ENCODE results near the gene FFAR3.
A peak's percentile ranks its signal among the peaks of the same experiment; 100 is the strongest.
"Not testable (repeated sequence)": the region's sequence is repeated elsewhere in the genome, so short reads cannot be mapped to it uniquely, and the experiment has no call there.

The FFAR3 gene

DNA sequence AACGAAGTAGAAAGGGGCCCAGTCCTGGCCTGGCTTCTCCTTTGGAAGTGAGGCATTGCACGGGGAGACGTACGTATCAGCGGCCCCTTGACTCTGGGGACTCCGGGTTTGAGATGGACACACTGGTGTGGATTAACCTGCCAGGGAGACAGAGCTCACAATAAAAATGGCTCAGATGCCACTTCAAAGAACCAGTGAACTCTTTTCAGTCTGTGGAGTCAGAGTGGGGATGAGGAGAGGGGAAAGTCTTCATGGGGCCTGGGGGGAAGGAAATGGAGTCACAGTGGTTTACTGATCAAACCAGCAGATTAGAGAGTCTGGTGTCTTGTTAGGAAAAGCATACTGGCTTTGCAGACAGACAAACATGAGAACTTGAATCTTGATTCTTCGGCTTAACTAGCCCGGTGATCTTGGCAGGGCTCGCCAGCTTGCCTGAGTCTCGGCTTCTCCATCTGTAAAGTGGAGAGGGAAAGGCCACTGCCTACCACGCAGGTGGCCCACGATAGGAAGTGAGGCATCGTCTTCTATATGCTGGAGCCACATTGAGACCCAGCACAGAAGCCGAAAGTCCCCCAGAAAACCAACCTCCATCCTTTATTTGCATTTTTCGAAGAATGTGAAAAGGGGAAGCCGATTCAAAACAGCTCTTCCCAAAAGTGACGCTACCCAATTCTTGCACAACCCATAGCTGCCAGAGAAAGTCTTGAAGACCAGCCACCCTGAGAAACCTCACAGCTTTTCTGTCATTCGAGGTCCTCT, 10.9 kb upstream of the FFAR3 start, which contains the start of gene FFAR1:
Gene FFAR1, plus strand, starts transcription at position 732 of the 759 bp plus-strand sequence. CDS start 3,650 bp downstream, outside the sequence.
- intact Hi-C loops (cut with DNase I), result loop anchor here (10.0 kb wide), 1 partner anchor 117 kb away; no protein-coding TSS in a partner anchor
- DNase-seq, result peak in 14 of 42 donors; percentile 10 to 44 (median 28)

DNA sequence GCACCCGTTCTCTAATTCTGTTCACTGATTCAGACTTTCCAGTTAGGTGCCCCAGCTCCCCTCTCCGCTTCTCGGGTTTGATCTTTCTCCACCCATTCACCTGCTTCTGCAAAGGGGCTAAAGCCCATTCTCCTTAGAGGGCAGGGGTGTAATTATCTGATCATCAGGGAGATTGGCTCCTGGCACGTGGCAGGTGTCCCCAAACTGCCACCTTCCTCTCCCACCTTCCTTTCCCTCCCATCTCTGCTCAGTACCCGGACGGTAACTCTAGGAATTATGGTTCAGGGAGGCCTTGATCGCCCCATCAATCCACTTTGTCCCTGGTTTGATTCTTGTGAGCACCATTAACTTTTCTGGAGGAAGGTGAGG, 10.3 kb upstream of the FFAR3 start:
- intact Hi-C loops (cut with DNase I), result loop anchor here (10.0 kb wide), 1 partner anchor 117 kb away; no protein-coding TSS in a partner anchor
- DNase-seq, result peak in 1 of 42 donors; percentile 21

DNA sequence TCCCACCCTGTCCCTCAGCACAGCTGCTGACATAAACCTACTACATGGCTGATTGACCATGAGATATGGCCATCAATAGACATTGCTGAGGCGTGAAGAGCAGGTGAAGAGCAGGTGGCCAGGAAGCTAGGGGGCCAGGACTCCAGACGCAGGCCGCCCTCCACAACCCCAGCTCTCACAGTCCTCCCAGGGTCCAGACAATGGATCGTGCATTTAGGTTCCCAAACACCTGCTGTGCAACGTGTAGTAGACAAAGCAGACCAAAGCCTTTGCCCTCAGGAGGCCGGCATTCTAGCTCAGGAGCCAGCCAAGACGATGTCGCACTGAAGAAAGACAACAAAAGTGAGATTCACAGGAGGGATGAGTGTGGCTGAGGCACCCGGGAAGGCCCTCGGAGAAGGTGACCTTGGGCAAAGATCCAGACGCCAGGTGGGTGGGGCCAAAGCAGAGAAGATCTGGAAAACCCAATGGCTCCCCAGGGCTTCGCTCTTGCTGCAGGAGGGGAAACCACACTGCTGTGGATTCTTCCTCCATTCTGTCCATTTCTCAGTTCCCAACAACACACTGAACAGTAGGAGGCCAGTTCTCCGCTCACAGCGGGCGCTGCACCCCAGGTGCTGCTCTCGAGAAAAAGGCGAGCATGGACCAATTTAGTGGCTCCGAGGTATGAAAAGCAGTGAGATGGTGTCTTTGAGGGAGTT, 9.2 kb upstream of the FFAR3 start:
- DNase-seq, result peak in 6 of 42 donors; percentile 8 to 44 (median 34)
- intact Hi-C loops (cut with DNase I), result loop anchor here (10.0 kb wide), 1 partner anchor 116 kb away; no protein-coding TSS in a partner anchor

DNA sequence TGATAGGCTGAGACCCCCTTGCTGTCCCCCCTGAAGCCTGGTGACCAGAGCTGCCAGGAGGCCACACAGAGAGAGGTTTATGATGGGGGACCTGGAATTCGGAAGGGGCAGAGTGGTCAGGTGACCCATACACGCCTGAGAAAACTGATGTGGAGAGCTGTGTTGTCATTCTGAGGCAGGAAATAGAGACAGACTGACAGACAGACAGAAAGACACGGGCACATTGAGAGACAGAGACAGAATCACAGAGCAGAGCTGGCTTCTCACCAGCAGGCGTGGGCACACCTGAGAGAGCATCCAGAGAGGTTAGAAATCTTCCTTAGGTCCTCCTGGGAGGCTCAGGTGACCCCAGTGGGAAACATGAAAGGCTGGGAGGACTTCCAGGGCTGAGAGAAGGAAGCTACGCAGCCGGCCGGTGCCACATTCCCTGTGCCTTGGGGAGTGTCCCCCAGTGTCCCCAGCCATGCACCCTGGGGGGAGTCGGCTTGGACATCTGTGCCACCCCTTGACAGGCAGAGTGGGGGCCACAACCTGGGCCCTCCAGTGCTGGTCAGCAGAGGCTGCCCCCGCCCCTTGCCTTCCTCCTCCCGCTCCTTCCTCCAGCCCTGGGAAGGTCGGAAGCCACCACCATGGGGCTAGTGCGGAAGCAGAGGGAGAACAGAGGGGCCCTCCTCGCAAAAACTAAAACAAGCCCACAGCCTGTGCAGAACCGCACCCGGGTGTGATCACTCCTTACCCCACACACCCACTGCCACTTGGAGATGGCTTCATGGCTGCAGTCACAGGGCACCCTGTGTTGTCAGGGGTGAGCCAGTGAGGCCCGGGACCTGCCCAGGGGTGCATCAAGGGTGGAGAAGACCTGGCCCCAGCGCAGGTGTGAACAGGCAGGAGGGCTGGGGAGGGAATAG, 8.4 kb upstream of the FFAR3 start:
- intact Hi-C loops (cut with DNase I), result loop anchor here (5.0 to 10.0 kb wide), 2 partner anchors 115 to 147 kb away; no protein-coding TSS in a partner anchor

DNA sequence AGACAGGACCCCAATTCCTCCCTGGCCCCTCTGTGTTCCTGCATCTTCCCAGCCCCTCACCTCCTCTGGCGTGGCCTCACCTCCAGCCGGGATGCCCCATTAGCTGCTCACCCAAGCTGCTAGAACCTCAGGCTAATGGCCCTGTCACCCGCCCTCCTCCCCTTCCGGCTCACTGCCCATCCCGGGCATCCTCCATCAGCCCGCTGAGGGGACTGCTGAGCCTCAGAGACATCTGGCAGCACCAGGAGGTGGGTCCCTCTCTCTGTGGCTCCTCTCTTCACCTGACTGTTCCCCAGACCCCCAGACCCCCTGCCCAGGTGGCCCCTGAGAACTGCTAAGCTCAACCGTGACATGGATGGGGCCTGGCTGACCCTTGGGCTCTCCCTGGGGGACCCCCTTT, 7.7 kb upstream of the FFAR3 start:
- DNase-seq, result peak in 5 of 42 donors; percentile 9 to 34 (median 19)
- intact Hi-C loops (cut with DNase I), result loop anchor here (5.0 kb wide), 1 partner anchor 147 kb away; no protein-coding TSS in a partner anchor

More for the DNA sequence above, 8.4 kb upstream of the FFAR3 start:
- peak in 5 of 42 donors; percentile 8 to 36 (median 26) for DNase-seq

DNA sequence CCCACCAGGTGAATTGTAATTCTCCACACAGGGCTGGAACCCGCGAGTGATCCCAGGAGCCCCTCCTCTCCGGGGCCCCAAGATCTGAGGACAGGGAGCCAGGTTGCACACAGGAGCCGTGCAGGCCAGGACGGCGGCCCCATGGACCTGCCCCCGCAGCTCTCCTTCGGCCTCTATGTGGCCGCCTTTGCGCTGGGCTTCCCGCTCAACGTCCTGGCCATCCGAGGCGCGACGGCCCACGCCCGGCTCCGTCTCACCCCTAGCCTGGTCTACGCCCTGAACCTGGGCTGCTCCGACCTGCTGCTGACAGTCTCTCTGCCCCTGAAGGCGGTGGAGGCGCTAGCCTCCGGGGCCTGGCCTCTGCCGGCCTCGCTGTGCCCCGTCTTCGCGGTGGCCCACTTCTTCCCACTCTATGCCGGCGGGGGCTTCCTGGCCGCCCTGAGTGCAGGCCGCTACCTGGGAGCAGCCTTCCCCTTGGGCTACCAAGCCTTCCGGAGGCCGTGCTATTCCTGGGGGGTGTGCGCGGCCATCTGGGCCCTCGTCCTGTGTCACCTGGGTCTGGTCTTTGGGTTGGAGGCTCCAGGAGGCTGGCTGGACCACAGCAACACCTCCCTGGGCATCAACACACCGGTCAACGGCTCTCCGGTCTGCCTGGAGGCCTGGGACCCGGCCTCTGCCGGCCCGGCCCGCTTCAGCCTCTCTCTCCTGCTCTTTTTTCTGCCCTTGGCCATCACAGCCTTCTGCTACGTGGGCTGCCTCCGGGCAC, 6.7 kb upstream of the FFAR3 start:
- intact Hi-C loops (cut with DNase I), result loop anchor here (5.0 kb wide), 1 partner anchor 146 kb away; no protein-coding TSS in a partner anchor
- DNase-seq, result peak in 3 of 42 donors; percentile 16 to 25 (median 24)

DNA sequence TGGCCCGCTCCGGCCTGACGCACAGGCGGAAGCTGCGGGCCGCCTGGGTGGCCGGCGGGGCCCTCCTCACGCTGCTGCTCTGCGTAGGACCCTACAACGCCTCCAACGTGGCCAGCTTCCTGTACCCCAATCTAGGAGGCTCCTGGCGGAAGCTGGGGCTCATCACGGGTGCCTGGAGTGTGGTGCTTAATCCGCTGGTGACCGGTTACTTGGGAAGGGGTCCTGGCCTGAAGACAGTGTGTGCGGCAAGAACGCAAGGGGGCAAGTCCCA, 6.1 kb upstream of the FFAR3 start:
- DNase-seq, result peak in 1 of 42 donors; percentile 32
- intact Hi-C loops (cut with DNase I), result loop anchor here (5.0 kb wide), 1 partner anchor 145 kb away; no protein-coding TSS in a partner anchor

DNA sequence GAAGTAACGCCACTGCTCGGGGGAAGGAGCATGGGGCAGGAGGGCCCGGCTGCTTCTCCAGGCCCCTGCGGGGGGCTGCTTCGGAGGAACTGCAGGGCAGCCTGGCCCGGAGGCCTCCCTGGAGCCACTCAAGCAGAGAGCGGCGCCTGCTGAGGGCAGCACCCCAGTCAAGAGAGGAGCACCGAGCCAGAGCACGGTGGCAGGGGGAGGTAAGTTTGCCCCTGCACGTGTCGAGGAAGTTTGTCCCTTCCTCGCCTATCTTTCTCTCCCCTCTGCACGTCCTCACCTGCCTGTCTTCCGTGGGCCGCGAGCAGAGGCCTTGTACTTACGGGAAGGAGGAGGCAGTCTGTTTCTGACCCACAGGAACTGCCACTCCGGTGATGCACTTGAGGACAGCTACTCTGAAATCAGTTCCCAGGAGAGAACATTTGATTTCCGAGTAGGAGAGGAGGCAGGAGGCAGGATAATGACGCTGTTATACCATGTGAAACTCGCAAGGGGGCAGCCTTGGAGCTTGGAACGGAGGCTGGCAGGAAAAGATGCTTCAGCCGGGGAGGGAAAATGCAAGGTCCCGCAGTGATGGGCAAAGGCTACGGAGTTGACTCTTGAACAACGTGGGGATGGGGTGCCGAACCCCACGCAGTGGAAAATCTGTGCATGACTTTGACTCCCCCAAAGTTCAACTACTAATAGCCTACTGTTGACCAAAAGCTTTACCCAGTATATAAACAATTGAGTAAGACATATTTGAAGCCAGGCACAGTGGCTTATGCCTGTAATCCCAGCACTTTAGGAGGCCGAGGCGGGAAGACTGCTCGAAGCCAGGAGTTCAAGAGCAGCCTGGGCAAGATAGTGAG, 5.6 kb upstream of the FFAR3 start:
- intact Hi-C loops (cut with DNase I), result loop anchor here (5.0 kb wide), 1 partner anchor 145 kb away; no protein-coding TSS in a partner anchor
- DNase-seq, result peak; percentile 58 to 92 (median 82)

DNA sequence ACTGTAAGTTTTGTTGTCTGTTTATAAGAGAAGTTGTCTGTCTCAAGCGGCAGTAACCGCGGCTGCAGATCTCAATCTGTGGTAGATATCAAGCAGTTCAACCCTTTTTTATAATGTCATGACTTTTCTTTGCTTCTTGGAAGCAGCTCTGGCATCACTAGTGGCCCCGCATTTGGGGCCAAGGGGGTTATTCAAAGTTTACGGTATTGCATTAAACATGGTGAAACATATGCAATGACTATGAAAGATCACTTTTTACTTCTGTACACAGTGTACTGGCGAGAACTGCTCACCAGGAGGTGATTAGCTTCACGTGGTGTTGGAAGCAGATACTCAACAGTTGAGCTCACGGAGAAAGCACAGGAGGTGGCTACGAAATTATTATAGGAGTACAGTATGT, 4.6 kb upstream of the FFAR3 start:
- intact Hi-C loops (cut with DNase I), result loop anchor here (5.0 kb wide), 1 partner anchor 144 kb away; no protein-coding TSS in a partner anchor
- peak in 1 of 42 donors; percentile 21 for DNase-seq

DNA sequence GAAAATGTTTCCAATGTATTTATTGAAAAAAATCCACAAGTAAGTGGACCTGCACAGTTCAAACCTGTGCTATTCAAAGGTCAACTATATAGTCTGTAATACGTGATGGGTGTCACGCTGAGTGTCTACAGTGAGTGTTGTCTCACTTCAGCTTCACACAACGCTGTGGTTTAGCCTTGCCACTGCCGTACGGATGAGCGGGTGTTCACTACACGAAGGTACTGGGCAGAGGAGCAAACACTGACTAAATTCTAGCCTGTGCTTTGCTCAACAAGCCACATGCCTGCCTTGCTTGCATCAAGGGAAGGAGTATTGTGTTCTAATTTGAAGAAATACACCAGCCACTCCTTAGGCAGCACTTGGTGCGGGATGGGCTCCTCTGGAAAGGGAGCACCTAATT, 3.4 kb upstream of the FFAR3 start:
- intact Hi-C loops (cut with DNase I), result loop anchor here (5.0 kb wide), 1 partner anchor 142 kb away; no protein-coding TSS in a partner anchor
- peak in 1 of 42 donors; percentile 25 for DNase-seq

DNA sequence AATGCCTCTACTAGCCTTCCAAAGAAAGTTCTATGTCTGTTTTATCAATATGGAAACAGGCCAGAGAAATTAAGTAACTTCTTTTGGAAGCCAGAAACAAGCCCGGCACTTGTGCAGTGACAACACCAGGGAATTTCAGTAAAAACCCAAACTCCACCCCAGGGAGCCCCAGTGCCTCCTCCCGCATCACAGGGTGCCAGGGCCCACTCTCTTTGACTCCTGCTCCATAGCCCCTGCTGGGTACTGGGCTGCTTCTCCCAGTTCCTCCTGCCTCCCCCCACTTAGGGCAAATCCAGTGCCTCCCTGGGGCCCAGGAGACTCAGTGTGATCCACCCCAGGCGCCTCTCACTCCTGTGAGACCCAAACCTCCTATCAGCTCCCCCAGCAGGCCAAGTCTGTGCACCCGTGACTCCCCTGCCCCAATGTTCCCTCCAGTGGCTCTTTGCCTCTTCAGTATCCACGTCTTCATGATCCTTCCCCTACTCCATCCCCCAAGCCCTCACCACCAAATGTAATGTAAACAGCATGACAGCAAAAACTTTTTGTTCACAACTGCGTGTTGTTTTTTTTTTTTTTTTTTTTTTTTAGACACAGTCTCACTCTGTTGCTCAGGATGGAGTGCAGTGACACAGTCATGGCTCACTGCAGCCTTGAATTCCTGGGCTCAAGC, 2.3 kb upstream of the FFAR3 start:
- intact Hi-C loops (cut with DNase I), result no loop called here
- peak in 1 of 42 donors; percentile 34 for DNase-seq

DNA sequence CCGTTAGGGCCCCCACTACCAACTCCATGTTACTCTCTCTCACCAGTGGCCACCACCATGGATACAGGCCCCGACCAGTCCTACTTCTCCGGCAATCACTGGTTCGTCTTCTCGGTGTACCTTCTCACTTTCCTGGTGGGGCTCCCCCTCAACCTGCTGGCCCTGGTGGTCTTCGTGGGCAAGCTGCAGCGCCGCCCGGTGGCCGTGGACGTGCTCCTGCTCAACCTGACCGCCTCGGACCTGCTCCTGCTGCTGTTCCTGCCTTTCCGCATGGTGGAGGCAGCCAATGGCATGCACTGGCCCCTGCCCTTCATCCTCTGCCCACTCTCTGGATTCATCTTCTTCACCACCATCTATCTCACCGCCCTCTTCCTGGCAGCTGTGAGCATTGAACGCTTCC, 574 bp downstream of the FFAR3 start:
- intact Hi-C loops (cut with DNase I), result not testable (repeated sequence)
- DNase-seq, result peak in 1 of 42 donors; percentile 9

DNA sequence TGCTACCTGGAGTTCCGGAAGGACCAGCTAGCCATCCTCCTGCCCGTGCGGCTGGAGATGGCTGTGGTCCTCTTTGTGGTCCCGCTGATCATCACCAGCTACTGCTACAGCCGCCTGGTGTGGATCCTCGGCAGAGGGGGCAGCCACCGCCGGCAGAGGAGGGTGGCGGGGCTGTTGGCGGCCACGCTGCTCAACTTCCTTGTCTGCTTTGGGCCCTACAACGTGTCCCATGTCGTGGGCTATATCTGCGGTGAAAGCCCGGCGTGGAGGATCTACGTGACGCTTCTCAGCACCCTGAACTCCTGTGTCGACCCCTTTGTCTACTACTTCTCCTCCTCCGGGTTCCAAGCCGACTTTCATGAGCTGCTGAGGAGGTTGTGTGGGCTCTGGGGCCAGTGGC, 1.1 kb downstream of the FFAR3 start:
- intact Hi-C loops (cut with DNase I); DNase-seq: not testable (repeated sequence)

DNA sequence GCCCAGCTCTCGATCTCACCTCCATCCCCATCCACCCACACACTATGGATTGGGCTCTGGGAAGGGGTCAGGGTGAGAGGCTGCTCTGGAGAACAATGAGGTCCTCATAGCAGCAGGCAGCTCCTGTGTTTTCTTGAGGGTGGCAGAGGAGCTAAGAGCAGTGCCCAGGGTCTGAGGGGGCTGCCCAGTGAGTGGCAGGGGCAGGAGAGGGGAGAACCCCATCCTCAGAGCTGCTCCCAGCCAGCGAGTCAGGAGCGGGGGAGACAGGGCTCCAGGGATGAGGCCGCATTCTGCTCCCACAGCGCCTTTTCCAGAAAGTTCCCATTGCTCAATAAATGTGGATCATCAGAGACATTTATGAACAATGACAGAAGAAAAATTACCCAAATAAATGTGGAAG, 1.8 kb downstream of the FFAR3 start:
- intact Hi-C loops (cut with DNase I), result not testable (repeated sequence)

DNA sequence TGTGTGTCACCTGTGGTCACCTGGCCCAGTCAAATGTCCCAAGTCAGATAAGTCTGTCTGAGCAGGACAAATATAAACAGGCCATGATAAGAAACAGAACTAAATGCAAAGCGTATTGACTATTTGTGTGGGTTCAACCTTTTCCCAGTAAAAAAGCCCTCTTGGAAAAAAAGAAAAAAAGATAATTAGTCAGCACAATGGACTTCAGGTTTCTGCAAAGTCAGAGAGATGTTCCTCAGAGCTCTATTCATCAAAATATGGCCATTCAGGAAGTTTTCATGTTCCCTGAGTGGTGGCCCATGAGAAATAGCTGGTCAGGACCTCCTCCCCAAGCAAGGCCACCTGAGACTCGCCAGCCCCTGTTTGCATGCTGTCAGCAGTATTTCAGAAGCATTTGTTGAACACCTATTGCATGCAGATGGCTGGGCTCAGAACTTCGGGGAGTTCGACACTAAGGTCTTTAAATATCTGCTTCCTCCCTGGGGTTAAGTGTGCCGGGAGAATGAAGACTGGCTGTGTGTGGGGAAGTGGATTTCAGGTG, 2.7 kb downstream of the FFAR3 start:
- no peak for DNase-seq
- intact Hi-C loops (cut with DNase I), result no loop called here

More for the DNA sequence above, 1.8 kb downstream of the FFAR3 start:
- DNase-seq, result not testable (repeated sequence)

Measured in head of caudate nucleus (tissue), 42 donors.